Cardiac fibroblast (primary cell): ENCODE data around the gene TSPAN15.
"Not testable (repeated sequence)": the region's sequence is repeated elsewhere in the genome, so short reads cannot be mapped to it uniquely, and the experiment has no call there.

ENCODE experiments used
- DNase-seq, 2 donors: peaks; one replicate each; pipeline versions ENCODE4 v3.0.0 to v3.0.0-alpha.2; 2010; ENCODE audit warnings: low read depth in 2 of 2
- H3K4me3 ChIP-seq, 2 donors: replicated peaks in 1 of 2; 1 replicate in 1 of 2; 2 replicates in 1 of 2; pipeline ENCODE4 v1.5.1; 2011; ENCODE audit warnings: low read depth in 2 of 2, low read length in 2 of 2, mild to moderate bottlenecking in 2 of 2, moderate library complexity in 1 of 2
- CTCF ChIP-seq: IDR thresholded peaks from one replicate; pipeline ENCODE4 v1.5.1; 2011; ENCODE audit warnings: low read depth, mild to moderate bottlenecking, low read length, inconsistent platforms

Gene TSPAN15

GRCh38 chr10:69517271-69517848 is 66.1 kb downstream of the TSPAN15 start:
- no peak overlapping the region for H3K4me3 ChIP-seq
- no peak for TF ChIP-seq CTCF
- no peak for DNase-seq

- no peak for TF ChIP-seq CTCF
- H3K4me3 ChIP-seq = no peak overlapping the region
- DNase-seq = no peak
These were observed 76.7 kb downstream of the TSPAN15 start for GRCh38 chr10:69527961-69528360.

- H3K4me3 ChIP-seq = no peak overlapping the region
- no peak for DNase-seq
- no peak for TF ChIP-seq CTCF
These were observed 82.4 kb downstream of the TSPAN15 start for GRCh38 chr10:69533658-69534057.

- H3K4me3 ChIP-seq, DNase-seq: not testable (repeated sequence)
These were observed 85.3 kb downstream of the TSPAN15 start for GRCh38 chr10:69536521-69536920.

- TF ChIP-seq CTCF = no peak
- DNase-seq = no peak
These were observed 86.2 kb downstream of the TSPAN15 start for GRCh38 chr10:69537449-69537848.

GRCh38 chr10:69538461-69538860 is 87.2 kb downstream of the TSPAN15 start:
- H3K4me3 ChIP-seq = no peak overlapping the region
- no peak for DNase-seq
- no peak for TF ChIP-seq CTCF

More at GRCh38 chr10:69537449-69537848, 86.2 kb downstream of the TSPAN15 start:
- H3K4me3 ChIP-seq = no peak overlapping the region

GRCh38 chr10:69541463-69541862 is 90.2 kb downstream of the TSPAN15 start:
- no peak for DNase-seq
- H3K4me3 ChIP-seq = no peak overlapping the region
- TF ChIP-seq CTCF = no peak
